GM06990 (cell line): Measurements from ENCODE around the gene LIMS4.
"Not testable (repeated sequence)": the region's sequence is repeated elsewhere in the genome, so short reads cannot be mapped to it uniquely, and the experiment has no call there.

Experiments
- DNase-seq: peaks from one replicate; pipeline ENCODE4 v3.0.0-alpha.2; 2011; ENCODE audit not compliant: insufficient read length; ENCODE audit errors: extremely low read depth
- H3K27me3 ChIP-seq: replicated peaks from 2 replicates; pipeline ENCODE4 v1.6.0; 2011; ENCODE audit warnings: low read length; ENCODE audit not compliant: control insufficient read depth, insufficient read depth
- H3K36me3 ChIP-seq: 2 replicates; pipeline ENCODE4 v1.5.1; 2011; ENCODE audit warnings: low read length; ENCODE audit not compliant: control insufficient read depth, insufficient read depth
- H3K4me3 ChIP-seq: replicated peaks from 2 replicates; pipeline ENCODE4 v1.5.1; 2011; ENCODE audit warnings: low read depth, mild to moderate bottlenecking, control low read depth, low read length

LIMS4 gene, protein sequence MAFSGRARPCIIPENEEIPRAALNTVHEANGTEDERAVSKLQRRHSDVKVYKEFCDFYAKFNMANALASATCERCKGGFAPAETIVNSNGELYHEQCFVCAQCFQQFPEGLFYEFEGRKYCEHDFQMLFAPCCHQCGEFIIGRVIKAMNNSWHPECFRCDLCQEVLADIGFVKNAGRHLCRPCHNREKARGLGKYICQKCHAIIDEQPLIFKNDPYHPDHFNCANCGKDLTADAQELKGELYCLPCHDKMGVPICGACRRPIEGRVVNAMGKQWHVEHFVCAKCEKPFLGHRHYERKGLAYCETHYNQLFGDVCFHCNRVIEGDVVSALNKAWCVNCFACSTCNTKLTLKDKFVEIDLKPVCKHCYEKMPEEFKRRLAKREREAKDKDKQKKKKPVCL

GRCh38 chr2:110472171-110473058 is at the start of gene LIMS4:
TSS of gene LIMS4 (minus strand) at chr2:110472816. CDS start at chr2:110472778, 38 bp downstream.
- H3K4me3 ChIP-seq, DNase-seq, H3K36me3 ChIP-seq, H3K27me3 ChIP-seq: not testable (repeated sequence)

- H3K36me3 ChIP-seq, H3K27me3 ChIP-seq, DNase-seq, H3K4me3 ChIP-seq: not testable (repeated sequence)
These were observed 27.2 kb upstream of the LIMS4 start for GRCh38 chr2:110499755-110500377.

DNA sequence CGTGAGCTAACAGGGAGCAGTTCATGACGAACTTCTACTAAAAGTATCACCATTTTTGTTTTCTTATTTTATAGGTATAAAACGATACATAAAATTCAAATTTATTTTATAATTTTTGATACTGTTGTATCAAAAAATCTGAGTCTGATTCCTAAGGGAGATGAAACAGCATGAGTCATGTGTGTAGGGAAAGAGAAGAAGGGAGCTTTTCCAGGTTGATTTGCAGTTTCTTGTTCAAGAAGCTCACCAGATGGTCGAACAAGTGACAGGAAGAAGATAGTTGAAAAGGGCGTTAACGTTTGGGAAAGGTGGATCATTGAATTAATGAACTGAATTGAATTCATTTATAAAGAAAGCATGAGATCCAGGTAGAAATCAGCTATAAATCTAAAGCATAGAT is 23.4 kb upstream of the LIMS4 start:
- H3K27me3 ChIP-seq, DNase-seq, H3K4me3 ChIP-seq, H3K36me3 ChIP-seq: not testable (repeated sequence)

DNA sequence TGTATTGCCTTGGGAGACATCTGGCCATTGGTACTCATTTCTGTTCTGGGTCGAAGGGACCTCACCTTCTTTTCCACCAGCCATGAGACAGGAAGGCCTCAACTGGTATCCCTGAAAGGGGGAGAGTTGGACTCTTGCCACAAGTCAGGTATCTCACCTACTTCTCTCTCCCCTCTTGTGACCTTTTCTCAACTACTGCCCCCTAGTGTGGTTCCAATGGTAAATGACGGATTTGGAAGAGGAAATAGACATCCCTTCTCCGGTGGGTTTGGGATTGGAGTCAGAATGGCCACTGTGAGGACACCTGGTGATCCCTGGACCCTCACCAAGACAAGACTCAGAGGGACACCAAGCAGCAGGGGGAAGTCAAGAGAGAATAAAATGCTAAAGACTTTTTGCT is 21.9 kb upstream of the LIMS4 start:
- not testable (repeated sequence) for H3K27me3 ChIP-seq, H3K36me3 ChIP-seq, H3K4me3 ChIP-seq, DNase-seq

DNA sequence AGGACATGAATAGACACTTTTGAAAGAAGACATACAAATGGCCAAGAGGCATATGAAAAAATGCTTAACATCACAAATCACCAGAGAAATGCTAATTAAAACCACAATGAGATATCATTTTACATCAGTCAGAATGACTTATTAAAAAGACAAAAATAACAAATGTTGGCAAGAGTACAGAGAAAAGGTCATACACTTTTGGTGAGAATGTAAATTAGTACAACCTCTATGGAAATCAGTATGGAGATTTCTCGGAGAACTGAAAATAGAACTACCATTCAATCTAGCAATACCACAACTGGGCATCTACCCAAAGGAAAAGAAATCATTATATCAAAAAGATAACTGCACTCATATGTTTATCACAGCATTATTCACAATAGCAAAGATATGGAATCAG is 16.4 kb upstream of the LIMS4 start:
- not testable (repeated sequence) for H3K27me3 ChIP-seq, H3K4me3 ChIP-seq, H3K36me3 ChIP-seq, DNase-seq

DNA sequence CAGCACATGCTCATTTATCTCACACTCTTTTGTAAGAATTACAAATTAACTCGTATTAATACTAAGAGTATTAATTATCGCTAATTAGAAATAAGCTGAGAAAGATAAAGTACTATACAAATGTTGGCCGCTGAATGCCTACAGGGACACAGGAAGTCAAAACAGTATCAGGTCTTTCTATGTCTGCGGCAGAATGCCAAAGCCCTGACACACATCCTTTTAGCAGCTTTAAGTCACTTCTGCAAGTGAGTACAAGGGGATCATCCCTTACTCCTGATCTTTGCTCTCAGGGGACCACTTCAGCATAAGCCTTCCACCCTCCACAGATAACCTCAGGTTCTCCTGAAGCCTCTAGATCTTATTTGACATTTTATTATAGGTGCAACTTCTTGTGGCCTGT is 10.1 kb upstream of the LIMS4 start:
- DNase-seq, H3K36me3 ChIP-seq: not testable (repeated sequence)

GRCh38 chr2:110481200-110481599 is 8.6 kb upstream of the LIMS4 start:
- H3K4me3 ChIP-seq, DNase-seq, H3K36me3 ChIP-seq, H3K27me3 ChIP-seq: not testable (repeated sequence)

More for the DNA sequence above, 10.1 kb upstream of the LIMS4 start:
- not testable (repeated sequence) for H3K27me3 ChIP-seq, H3K4me3 ChIP-seq

GRCh38 chr2:110480084-110480483 is 7.5 kb upstream of the LIMS4 start:
- not testable (repeated sequence) for H3K36me3 ChIP-seq, DNase-seq, H3K27me3 ChIP-seq, H3K4me3 ChIP-seq

- not testable (repeated sequence) for H3K36me3 ChIP-seq, H3K4me3 ChIP-seq, DNase-seq, H3K27me3 ChIP-seq
These were observed 4.8 kb upstream of the LIMS4 start for GRCh38 chr2:110477370-110477769.

DNA sequence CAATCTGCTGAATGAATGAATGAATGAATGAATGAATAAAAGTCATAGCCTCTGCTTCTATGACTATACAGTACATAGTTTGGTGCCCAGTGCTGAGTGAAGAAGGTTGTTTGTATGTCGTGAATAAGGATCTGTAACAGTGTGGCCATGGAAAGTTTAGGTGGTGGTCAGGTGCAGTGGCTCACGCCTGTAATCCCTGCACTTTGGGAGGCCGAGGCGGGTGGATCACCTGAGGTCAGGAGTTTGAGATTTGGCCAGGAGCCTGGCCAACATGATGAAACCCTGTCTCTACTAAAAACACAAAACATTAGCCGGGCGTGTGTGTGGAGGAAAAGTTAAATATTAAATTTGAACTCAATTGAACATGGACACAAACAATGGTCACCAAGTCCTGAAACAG is 4.3 kb upstream of the LIMS4 start:
- H3K36me3 ChIP-seq, H3K27me3 ChIP-seq, H3K4me3 ChIP-seq, DNase-seq: not testable (repeated sequence)

GRCh38 chr2:110475627-110476359 is 3.2 kb upstream of the LIMS4 start:
- not testable (repeated sequence) for H3K36me3 ChIP-seq, H3K4me3 ChIP-seq, H3K27me3 ChIP-seq, DNase-seq

GRCh38 chr2:110474898-110475297 is 2.3 kb upstream of the LIMS4 start:
- H3K27me3 ChIP-seq, H3K36me3 ChIP-seq, H3K4me3 ChIP-seq, DNase-seq: not testable (repeated sequence)

- not testable (repeated sequence) for DNase-seq, H3K27me3 ChIP-seq, H3K4me3 ChIP-seq
These were observed 393 bp upstream of the LIMS4 start for GRCh38 chr2:110473059-110473358.

More at GRCh38 chr2:110473059-110473358, 393 bp upstream of the LIMS4 start:
- not testable (repeated sequence) for H3K36me3 ChIP-seq
